ENCODE measurements around the gene IRAK1BP1.
"Not testable (repeated sequence)": the region's sequence is repeated elsewhere in the genome, so short reads cannot be mapped to it uniquely, and the experiment has no call there.

IRAK1BP1 gene

DNA sequence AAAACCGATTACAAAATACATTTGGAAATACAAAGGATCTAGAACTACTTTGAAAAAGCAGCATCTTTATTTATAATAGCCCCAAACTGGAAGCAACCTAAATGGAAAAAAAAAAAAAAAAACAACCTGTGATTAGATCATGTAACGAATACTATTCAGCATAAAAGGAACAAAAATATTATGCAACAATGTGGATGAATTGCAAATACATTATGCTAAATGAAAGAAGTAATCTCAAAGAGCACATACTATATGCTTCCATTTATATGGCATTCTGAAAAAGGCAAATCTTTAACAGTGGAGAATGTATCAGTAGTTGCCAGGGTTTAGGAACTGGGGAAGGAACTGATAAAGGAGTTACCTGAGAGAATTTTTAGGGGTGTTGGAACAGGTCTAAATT is 28.9 kb downstream of the IRAK1BP1 start:
- DNase-seq (ENCODE audit: low spot score): no peak

DNA sequence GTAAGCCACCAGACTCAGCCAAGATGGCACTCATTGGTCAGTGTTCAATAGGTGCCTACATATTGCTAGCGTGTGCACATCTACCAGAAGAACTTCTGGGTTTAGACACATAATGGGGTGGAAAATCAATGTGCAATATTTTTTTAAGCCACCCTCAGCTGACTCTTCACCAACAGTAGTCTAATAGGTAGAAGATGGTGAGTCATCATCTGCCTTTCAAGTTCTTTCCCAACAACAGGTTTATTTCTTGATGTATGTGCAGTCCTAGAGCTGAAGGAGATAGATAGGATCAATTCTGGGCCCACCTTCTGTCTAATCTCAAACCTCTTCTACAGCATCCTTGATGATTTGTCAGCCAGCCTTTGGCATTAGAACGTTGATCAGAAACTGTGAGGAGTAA is 41.3 kb downstream of the IRAK1BP1 start:
- no peak for DNase-seq (ENCODE audit: low spot score)

DNA sequence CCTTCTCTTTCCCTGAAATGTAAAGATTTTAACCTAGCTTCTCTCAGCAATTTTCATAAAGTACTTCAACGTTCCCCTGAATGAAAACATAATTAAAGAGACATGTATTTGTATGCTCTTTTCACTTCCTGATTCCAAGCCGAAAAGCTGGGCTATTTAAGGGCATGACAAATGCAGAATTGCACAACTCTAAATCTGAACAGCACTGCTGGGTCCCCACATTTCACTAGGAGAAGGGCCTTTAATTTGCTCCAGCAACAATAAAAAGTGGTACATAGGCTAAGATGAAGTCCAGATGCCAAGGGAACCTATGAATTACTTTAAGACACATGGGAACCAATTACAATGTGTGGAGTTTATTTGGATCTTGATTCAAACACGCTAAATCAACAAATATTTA is 42.0 kb downstream of the IRAK1BP1 start:
- DNase-seq (ENCODE audit: low spot score): peak; percentile 26

DNA sequence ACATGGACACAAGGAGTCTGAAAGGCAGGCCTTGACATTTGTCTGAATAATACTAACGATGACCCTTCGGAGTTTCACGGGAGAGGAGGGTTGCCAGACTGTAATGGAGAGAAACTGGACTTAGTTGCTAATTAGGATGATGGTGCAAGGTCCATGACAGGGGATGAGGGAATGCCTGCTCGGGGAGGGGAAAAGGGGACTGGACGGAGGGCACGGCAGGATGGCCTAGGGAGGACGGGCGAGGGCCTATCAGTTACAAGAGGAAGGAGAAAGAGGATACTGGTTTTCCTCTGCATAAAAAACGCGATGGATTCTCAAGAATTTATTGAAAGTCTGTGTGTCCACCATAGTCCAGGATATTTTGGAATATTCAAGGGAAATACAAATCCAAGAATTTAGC is 42.7 kb downstream of the IRAK1BP1 start:
- DNase-seq (ENCODE audit: low spot score): no peak

DNA sequence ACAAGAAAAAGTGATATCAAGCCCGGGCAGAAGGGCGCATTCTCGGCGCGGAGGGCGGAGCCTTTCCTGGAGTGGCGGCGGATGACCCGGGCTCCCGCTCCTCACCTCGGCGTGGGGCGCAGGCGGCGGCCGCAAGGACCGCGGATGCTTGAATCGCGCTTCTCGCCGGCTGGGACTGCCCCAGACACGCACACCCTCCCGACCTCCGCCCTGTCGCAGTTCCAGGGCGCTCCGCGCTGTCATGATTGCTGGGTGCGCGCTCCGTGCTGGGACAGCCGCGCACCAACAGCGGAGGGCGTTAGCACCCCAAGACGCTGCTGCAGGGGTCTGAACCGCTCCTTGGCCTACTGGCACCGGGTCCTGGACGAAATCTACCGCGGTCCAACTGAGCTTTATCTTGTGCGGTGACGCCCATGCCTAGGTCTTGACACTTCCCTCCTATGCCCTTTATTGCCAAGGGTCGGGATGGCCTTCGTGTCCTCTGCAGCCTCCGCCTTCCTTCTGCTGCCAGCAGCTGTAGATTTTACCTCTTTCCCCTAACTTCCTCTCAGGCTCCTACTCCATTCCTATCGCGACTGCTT is 43.3 kb downstream of the IRAK1BP1 start:
- no peak for DNase-seq (ENCODE audit: low spot score)

DNA sequence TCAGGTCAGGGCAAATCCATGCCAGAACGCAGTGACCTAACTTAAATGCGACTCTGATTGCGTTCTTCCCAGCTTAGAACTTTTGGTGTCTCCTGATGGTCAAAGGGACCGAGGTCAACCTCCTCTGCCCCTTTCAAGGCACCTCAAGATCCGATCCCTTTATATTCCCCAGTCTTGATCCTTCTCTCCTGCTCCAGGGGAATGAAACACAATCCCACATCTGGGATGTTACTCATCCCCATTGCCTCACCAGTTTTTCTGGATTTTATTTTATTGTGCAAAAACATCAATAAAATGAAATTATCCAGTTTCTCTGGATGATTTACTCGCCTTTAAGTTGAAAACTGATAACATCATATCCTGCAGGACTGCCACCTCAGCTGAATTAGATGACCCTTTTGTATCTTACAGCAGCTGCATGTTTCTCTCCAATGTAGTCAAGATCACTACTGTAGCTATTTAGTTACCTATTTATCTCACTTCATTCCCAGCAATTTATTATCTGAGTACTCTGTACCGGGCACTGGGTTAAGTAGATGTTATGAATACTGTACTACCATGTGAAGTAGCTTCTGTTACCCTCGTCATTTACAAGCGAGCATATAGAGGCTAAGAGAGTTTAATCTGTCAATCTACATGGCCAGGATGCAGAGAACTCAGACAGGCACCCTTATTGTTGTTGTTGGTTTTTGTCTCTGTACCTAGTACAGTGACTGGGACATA is 44.0 kb downstream of the IRAK1BP1 start:
- DNase-seq (ENCODE audit: low spot score): no peak

DNA sequence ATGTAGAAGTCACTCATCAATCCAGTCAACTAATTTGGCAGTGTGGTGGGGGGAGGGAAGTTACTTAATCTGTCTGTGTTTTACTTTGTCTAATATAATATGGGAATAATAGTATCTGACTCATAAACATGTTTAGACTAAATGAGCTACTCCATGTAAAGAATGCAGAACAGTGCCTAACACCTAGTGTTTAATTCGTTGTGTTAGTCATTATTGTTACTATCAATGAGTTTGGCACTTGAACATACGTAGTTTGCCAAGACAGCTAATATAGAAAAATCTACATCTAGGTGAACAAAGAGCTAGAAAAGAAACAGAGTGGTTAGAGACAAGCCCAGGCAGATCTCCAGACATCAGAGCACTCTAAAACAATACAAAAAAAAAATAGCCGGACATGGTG is 49.1 kb downstream of the IRAK1BP1 start:
- DNase-seq (ENCODE audit: low spot score): no peak

DNA sequence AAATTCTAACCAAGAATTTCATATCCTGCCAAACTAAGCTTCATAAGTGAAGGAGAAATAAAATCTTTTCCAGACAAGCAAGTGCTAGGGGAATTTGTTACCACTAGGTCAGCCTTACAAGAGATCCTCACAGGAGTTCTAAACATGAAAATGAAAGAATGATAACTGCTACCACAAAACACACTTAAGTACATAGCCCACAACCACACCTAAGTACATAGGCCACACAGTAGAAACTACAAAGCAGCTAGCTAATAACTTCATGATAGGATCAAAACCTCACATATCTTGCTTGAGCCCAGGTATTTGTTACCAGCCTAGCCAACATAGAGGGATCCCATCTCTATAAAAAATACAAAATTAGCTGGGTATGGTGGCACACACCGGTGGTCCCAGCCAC is 50.4 kb downstream of the IRAK1BP1 start:
- no peak for DNase-seq (ENCODE audit: low spot score)

DNA sequence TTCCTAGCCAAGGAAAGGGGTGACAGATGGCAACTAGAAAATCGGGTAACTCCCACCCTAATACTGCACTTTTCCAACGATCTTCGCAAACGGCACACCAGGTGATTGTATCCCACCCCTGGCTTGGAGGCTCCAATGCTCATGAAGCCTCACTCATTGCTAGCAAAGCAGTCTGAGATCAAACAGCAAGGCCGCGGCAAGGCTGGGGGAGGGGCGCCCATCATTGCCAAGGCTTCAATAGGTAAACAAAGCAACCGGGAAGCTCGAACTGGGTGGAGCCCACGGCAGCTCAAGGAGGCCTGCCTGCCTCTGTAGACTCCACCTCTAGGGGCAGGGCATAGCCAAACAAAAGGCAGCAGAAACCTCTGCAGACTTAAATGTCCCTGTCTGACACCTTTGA is 53.8 kb downstream of the IRAK1BP1 start:
- not testable (repeated sequence) for DNase-seq (ENCODE audit: low spot score)

DNA sequence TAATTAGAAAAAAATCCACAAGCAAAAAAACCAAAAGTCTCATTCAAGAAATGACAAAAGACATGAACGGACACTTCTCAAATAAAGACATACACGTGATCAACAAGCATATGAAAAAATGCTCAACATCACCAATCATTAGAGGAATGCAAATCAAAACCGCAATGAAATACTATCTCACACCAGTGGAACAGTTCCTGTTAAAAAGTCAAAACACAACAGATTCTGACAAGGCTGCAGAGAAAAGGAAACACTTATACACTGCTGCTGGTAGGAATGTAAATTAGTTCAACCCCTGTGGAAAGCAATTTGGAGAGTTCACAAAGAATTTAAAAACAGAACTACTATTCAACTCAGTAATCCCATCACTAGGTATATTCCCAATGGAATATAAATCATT is 58.0 kb downstream of the IRAK1BP1 start:
- no peak for DNase-seq (ENCODE audit: low spot score)

DNA sequence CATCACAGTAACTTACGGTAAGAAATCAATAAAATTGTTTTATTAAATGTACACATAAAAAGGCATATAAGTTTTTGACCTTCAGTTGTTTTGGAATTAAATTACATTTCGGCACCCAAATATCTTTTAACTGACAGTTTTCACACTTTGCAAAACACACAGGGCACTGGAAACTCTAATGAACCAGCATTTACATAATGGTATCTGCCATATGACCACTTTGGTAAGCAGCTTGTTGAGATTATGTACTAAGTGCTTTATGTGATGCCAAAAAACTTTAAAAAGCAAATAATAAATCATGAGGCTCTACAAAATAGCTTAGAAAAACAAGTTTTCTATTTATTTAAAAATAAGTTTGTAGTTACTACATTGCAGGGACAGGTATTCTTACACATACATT is 68.2 kb downstream of the IRAK1BP1 start:
- no peak for DNase-seq (ENCODE audit: low spot score)

DNA sequence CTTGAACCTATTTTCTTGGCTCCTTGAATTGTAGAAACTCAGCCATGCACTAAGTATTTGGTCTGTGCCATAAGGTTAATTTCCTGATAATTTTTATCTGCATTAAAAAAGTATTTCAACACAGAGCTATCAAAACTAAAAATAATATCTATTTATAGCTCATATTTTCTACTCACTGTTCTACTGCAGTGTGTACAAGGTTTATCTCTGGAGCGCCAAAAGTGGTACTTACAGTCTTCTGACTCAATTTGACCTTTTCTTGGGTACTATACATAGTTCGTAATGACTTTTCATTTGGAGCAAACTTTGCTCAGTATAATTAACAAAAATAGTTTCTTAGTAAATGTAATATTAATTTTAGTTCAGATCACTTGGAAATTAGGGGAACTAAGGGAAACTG is 69.2 kb downstream of the IRAK1BP1 start:
- no peak for DNase-seq (ENCODE audit: low spot score)

DNA sequence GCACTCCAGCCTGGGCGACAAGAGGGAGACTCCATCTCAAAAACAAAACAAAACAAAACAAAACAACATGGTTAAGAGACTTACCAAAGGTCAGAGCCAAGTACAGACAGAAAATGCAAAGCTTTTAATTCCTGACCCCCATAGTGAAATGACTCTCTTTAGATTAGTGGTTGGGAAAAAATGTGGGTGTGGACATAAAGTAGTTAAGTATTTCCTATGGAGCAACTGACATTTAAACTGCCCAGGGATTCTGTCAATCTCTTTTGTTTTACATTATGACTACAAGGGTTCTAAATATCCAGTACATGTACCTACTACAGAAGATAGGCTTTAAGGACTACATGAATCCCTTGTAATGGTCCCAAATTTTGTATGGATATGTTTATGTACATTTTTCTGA is 75.1 kb downstream of the IRAK1BP1 start:
- DNase-seq (ENCODE audit: low spot score): no peak

DNA sequence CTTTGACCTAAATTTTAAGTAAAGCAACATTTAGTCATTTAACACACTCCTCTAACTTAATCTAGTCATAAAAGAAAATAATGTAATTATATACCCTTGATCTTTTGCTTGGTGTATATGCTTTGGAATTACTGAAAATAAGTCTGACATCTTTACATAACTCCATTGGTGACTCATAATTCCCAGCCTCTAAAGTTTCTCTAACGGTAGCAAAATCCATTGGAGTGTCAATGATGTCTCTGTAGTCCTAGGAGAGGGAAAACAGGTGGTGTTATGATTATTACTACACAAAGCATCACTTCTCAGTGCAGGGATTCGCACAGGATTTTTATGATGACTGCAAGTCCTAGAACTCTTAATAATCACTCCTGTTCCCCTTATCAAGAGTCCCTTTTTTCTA is 80.2 kb downstream of the IRAK1BP1 start:
- DNase-seq (ENCODE audit: low spot score): no peak

DNA sequence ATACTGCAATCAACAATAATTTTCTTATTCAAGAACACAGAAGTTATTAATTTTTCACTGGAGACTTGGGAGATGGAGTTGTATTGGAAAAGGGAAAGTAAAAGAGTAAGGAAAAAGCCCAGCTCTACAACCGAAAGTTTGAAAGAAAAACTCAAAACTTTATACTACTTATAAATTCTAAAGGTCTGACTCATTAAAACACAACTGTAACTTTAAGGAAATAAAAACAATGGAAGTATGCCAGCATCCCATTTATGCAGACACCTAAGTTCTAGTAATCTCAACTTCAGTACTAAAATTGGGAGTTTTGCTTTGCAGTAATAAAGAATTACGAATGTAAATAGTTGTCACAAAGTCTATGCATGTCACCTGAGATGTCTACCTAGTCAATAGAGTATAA is 80.6 kb downstream of the IRAK1BP1 start:
- DNase-seq (ENCODE audit: low spot score): no peak

DNA sequence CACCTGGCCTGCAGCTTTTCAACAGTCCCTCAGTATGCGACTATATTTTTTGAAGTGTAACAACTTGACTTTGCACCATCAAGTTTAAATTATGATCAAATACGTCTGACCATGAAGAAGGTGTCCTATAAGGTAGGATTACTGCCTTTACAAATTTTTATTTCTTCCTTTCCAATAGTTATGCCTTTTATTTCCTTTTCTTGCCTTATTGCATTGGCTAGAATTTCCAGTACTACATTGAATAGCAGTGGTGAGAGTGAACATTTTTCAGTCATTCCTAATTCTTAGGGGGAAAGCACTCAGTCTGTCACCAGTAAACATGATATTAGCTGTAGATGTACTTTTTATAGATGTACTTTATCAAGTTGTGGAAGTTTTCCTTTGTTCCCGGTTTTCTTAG is 81.4 kb downstream of the IRAK1BP1 start:
- no peak for DNase-seq (ENCODE audit: low spot score)

DNA sequence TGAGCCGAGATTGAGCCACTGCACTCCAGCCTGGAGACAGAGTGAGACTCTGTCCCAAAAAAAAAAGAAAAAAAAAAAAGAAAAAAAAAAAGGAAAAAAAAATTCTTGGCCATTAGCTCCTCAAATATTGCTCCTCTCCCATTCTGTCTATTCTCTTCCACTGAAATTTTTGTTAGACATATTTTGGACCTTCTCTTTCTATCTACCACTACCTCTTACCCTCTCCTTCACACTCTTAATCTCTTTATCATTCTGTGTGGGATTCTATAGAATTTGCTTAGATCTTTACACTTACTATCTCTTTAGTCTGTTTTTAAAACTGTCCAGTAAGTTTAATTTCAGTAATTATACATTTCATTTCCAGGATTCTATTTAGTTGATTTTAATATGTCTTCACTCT is 85.0 kb downstream of the IRAK1BP1 start:
- no peak for DNase-seq (ENCODE audit: low spot score)
